Mesenchymal stem cell (in vitro differentiated cells and primary cell): Measurements from ENCODE around the gene ANKRD66.
"Not testable (repeated sequence)": the region's sequence is repeated elsewhere in the genome, so short reads cannot be mapped to it uniquely, and the experiment has no call there.

Experiments used
- DNase-seq: peaks from one replicate; pipeline ENCODE4 v3.0.0-alpha.2; 2013
- H2AFZ ChIP-seq: one replicate; pipeline ENCODE4 v1.6.1; 2013; ENCODE audit warnings: low read depth, mild to moderate bottlenecking, control low read depth, inconsistent platforms, low read length, moderate library complexity
- H2AK5ac ChIP-seq: 2 replicates; pipeline ENCODE4 v1.6.1; 2013; ENCODE audit warnings: low read length, moderate library complexity, mild to moderate bottlenecking, inconsistent platforms; ENCODE audit not compliant: severe bottlenecking
- H2BK120ac ChIP-seq: one replicate; pipeline ENCODE4 v1.6.1; 2013; ENCODE audit warnings: low read depth, mild to moderate bottlenecking, inconsistent platforms, low read length, moderate library complexity
- H2BK12ac ChIP-seq, 2 experiments: one replicate each; pipeline ENCODE4 v1.6.1; 2013; ENCODE audit warnings: inconsistent platforms in 2 of 2, low read length in 2 of 2, mild to moderate bottlenecking in 2 of 2, moderate library complexity in 2 of 2, control low read depth in 1 of 2
- H2BK15ac ChIP-seq: one replicate; pipeline ENCODE4 v1.6.1; 2013; ENCODE audit warnings: mild to moderate bottlenecking, low read depth, inconsistent platforms; ENCODE audit not compliant: poor library complexity, severe bottlenecking
- H2BK5ac ChIP-seq: 2 replicates; pipeline ENCODE4 v1.6.1; 2013; ENCODE audit warnings: low read depth, mild to moderate bottlenecking, low read length, control low read depth, inconsistent platforms; ENCODE audit not compliant: poor library complexity, severe bottlenecking
- H3K14ac ChIP-seq, 2 experiments: one replicate each; pipeline ENCODE4 v1.6.1; 2013; ENCODE audit warnings: inconsistent platforms in 2 of 2, low read length in 2 of 2, control low read depth in 1 of 2, mild to moderate bottlenecking in 1 of 2, moderate library complexity in 1 of 2
- H3K18ac ChIP-seq, 2 experiments: one replicate each; pipeline ENCODE4 v1.6.1; 2013; ENCODE audit warnings: inconsistent platforms in 2 of 2, low read length in 2 of 2, control low read depth in 1 of 2, low read depth in 1 of 2, mild to moderate bottlenecking in 1 of 2
- H3K23ac ChIP-seq, 2 experiments: one replicate each; pipeline ENCODE4 v1.6.1; 2013; ENCODE audit warnings: inconsistent platforms in 2 of 2, low read length in 2 of 2, mild to moderate bottlenecking in 2 of 2, moderate library complexity in 2 of 2, control low read depth in 1 of 2
- H3K27ac ChIP-seq: 2 replicates; pipeline ENCODE4 v1.5.1; 2013; ENCODE audit warnings: mild to moderate bottlenecking, moderate library complexity, low read length, control low read depth, inconsistent platforms; ENCODE audit not compliant: poor library complexity, severe bottlenecking
- H3K27me3 ChIP-seq, 2 experiments: 2 replicates each; pipeline versions ENCODE4 v1.6.1 to v1.7.0; 2013; ENCODE audit warnings: low read length in 2 of 2, mild to moderate bottlenecking in 2 of 2, moderate library complexity in 2 of 2, control low read depth in 1 of 2, inconsistent platforms in 1 of 2; ENCODE audit not compliant: control insufficient read depth in 1 of 2, insufficient read depth in 1 of 2
- H3K36me3 ChIP-seq, 2 experiments: 2 replicates each; pipeline versions ENCODE4 v1.6.1 to v1.7.0; 2013; ENCODE audit warnings: low read length in 2 of 2, control low read depth in 1 of 2, inconsistent platforms in 1 of 2, low read depth in 1 of 2, mild to moderate bottlenecking in 1 of 2; ENCODE audit not compliant: insufficient read depth in 2 of 2, control insufficient read depth in 1 of 2
- H3K4ac ChIP-seq, 2 experiments: one replicate each; pipeline ENCODE4 v1.6.1; 2013; ENCODE audit warnings: inconsistent platforms in 2 of 2, low read length in 2 of 2, mild to moderate bottlenecking in 2 of 2, moderate library complexity in 2 of 2, control low read depth in 1 of 2, low read depth in 1 of 2
- H3K4me1 ChIP-seq: 2 replicates; pipeline ENCODE4 v1.6.1; 2013; ENCODE audit warnings: low read depth, low read length, control low read depth; ENCODE audit not compliant: control insufficient read depth, insufficient read depth
- H3K4me2 ChIP-seq: 2 replicates; pipeline ENCODE4 v1.6.1; 2013; ENCODE audit warnings: low read length, mild to moderate bottlenecking, inconsistent platforms; ENCODE audit not compliant: poor library complexity, severe bottlenecking
- H3K4me3 ChIP-seq, 2 experiments: 2 replicates each; pipeline versions ENCODE4 v1.5.1 to v1.7.0; 2013; ENCODE audit warnings: low read length in 2 of 2, mild to moderate bottlenecking in 2 of 2, control low read depth in 1 of 2, low read depth in 1 of 2; ENCODE audit not compliant: insufficient read depth in 1 of 2
- H3K79me1 ChIP-seq: replicated peaks from 2 replicates; pipeline ENCODE4 v1.6.1; 2013; ENCODE audit warnings: mild to moderate bottlenecking, control low read depth, low read length, inconsistent platforms; ENCODE audit not compliant: poor library complexity, severe bottlenecking
- H3K9ac ChIP-seq: 2 replicates; pipeline ENCODE4 v1.7.0; 2013; ENCODE audit warnings: mild to moderate bottlenecking, low read length, moderate library complexity
- H3K9me3 ChIP-seq: 2 replicates; pipeline ENCODE4 v1.7.0; 2013; ENCODE audit warnings: mild to moderate bottlenecking, low read length; ENCODE audit not compliant: control insufficient read depth
- H4K8ac ChIP-seq: one replicate; pipeline ENCODE4 v1.6.1; 2013; ENCODE audit warnings: inconsistent platforms, mild to moderate bottlenecking, low read length, moderate library complexity
- H4K91ac ChIP-seq: one replicate; pipeline ENCODE4 v1.6.1; 2013; ENCODE audit warnings: mild to moderate bottlenecking, low read length, inconsistent platforms
- WGBS: methylation state at CpG from one replicate; pipeline ENCODE4 v1.1.7; 2013; ENCODE audit warnings: mixed read lengths; 5-methylcytosine and 5-hydroxymethylcytosine counted together

The ANKRD66 gene

GRCh38 chr6:46773201-46773855 is 26.6 kb downstream of the ANKRD66 start:
- no peak overlapping the region for H2AFZ ChIP-seq
- no peak overlapping the region for H2BK15ac ChIP-seq
- H4K8ac ChIP-seq = no peak overlapping the region
- H3K4me2 ChIP-seq = no peak overlapping the region
- no peak overlapping the region for H3K27ac ChIP-seq
- WGBS = no CpG with 5 or more reads among the region's 1 CpG
- H3K9ac ChIP-seq = no peak overlapping the region
- no peak overlapping the region for H3K18ac ChIP-seq
- H3K4me1 ChIP-seq = no peaks in the 10 kb centered on the region
- H3K23ac ChIP-seq = no peak overlapping the region
- no peak overlapping the region for H2AK5ac ChIP-seq
- no peak overlapping the region for H4K91ac ChIP-seq
- no peak overlapping the region for H2BK5ac ChIP-seq
- H3K4me3 ChIP-seq = no peak overlapping the region
- H3K4ac ChIP-seq = no peak overlapping the region
- H2BK12ac ChIP-seq = no peak overlapping the region
- H3K9me3 ChIP-seq = no peaks in the 10 kb centered on the region
- DNase-seq = no peak
- H3K36me3 ChIP-seq = no peaks in the 10 kb centered on the region
- H3K27me3 ChIP-seq = peaks cover 0 to 2% of the 10 kb centered on the region in 2 experiments
- no peak overlapping the region for H3K14ac ChIP-seq
- no peaks in the 10 kb centered on the region for H3K79me1 ChIP-seq
- no peak overlapping the region for H2BK120ac ChIP-seq

DNA sequence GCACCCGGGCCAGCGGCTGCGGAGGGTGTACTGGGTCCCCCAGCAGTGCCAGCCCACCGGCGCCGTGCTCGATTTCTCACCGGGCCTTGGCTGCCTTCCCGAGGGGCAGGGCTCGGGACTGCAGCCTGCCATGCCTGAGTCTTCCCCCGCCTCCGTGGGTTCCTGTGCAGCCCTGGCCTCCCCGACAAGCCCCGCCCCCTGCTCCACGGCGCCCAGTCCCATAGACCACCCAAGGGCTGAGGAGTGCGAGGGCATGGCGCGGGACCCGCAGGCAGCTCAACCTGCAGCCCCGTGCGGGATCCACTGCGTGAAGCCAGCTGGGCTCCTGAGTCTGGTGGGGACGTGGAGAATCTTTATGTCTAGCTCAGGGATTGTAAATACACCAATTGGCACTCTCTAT is 28.0 kb downstream of the ANKRD66 start:
- not testable (repeated sequence) for H2AK5ac ChIP-seq, H2BK15ac ChIP-seq, H3K27ac ChIP-seq, H2BK5ac ChIP-seq, H3K9me3 ChIP-seq, H3K18ac ChIP-seq, H3K79me1 ChIP-seq, H3K23ac ChIP-seq, H4K8ac ChIP-seq, H3K4me2 ChIP-seq, H4K91ac ChIP-seq, H3K4me1 ChIP-seq, H3K36me3 ChIP-seq, H3K14ac ChIP-seq, H3K4me3 ChIP-seq, H3K4ac ChIP-seq, DNase-seq, H3K27me3 ChIP-seq, H3K9ac ChIP-seq, H2BK120ac ChIP-seq, H2BK12ac ChIP-seq, H2AFZ ChIP-seq
- WGBS = 95% methylated on average over 20 of the region's 24 CpGs

- Histone ChIP-seq H3K4me3 (no peak overlapping the region), H3K9me3 (no peaks in the 10 kb centered on the region), H3K4ac (no peak overlapping the region), H2BK5ac (no peak overlapping the region), H3K79me1 (no peaks in the 10 kb centered on the region), H3K4me2 (no peak overlapping the region), H3K9ac (no peak overlapping the region), H3K14ac (no peak overlapping the region), H4K91ac (no peak overlapping the region), H3K18ac (no peak overlapping the region), H3K27me3 (peaks cover 0 to 4% of the 10 kb centered on the region in 2 experiments), H2AFZ (no peak overlapping the region), H2BK15ac (no peak overlapping the region), H2BK12ac (no peak overlapping the region), H3K23ac (no peak overlapping the region), H2BK120ac (no peak overlapping the region), H3K27ac (no peak overlapping the region), H4K8ac (no peak overlapping the region), H3K4me1 (no peaks in the 10 kb centered on the region), H2AK5ac (no peak overlapping the region), H3K36me3 (no peaks in the 10 kb centered on the region)
- 85% methylated on average over 4 of the region's 5 CpGs for WGBS
- DNase-seq = no peak
Observed at GRCh38 chr6:46776070-46776712, 29.5 kb downstream of the ANKRD66 start.

DNA sequence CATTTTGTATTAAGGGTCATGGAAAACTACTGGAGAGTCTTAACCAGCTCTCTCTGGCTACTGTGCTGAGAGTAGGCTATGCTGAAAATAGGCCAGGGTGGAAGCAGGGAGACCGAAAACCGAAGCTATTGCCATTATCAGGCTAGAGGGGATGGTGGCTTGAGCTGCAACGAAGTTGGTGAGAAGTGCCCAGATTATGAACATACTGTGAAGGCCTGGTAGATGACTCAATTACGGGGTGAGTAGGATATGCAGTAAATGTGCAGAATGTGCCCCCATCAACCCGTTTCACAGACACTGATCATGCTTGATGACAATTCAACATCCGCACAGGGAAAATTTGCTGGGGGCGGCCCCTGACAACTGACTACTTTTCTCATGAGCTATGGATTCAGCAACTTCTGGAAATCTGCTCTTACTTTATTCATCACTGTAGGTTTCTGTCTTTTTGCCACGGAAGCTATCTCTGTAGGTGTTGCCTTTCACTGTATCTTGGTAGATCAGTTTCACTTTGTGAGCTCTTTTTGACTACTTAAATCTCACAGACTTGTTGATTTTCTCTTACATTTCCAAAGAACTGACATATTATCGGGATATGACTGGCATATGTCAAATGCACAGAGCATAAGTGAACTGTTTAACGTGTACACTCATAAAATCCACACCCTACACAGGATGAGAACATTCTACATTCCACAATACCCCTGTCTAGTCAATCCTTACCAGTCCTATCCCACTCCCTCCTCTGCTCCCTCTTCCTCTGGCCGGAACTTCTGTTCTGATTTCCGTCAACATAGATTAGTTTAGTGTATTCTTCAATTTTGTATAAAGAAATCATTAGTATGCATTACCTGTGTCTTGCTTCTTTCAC is 31.0 kb downstream of the ANKRD66 start:
- Histone ChIP-seq H2BK5ac (no peak overlapping the region), H3K9me3 (no peaks in the 10 kb centered on the region), H3K4me1 (no peaks in the 10 kb centered on the region), H3K23ac (no peak overlapping the region), H2BK12ac (no peak overlapping the region), H4K8ac (no peak overlapping the region), H3K36me3 (no peaks in the 10 kb centered on the region), H3K18ac (no peak overlapping the region), H2AFZ (no peak overlapping the region), H2BK15ac (no peak overlapping the region), H3K9ac (no peak overlapping the region), H3K4ac (no peak overlapping the region), H3K27ac (no peak overlapping the region), H2AK5ac (no peak overlapping the region), H3K79me1 (no peaks in the 10 kb centered on the region), H3K4me3 (no peak overlapping the region), H2BK120ac (no peak overlapping the region), H4K91ac (no peak overlapping the region), H3K27me3 (peaks cover 0 to 2% of the 10 kb centered on the region in 2 experiments), H3K14ac (no peak overlapping the region), H3K4me2 (no peak overlapping the region)
- no peak for DNase-seq
- 85% methylated on average over 10 of the region's 12 CpGs for WGBS
